ENCODE results near the gene WDR20. TPM values are rescaled to one million over a fixed set of nuclear protein-coding genes. Genes with fewer than 3 reads are reported as not detected.

The WDR20 gene
- total and polyA plus RNA-seq, 2 of the 8 experiments (the other 6 are each of a cell fraction or from before 2014, with no cell fraction given): 11.2 to 26.7 TPM

- H3K79me1 ChIP-seq (ENCODE audit: low read depth, low read length): peaks cover 15% of the 10 kb centered on the region
- no peak overlapping the region for H3K27ac ChIP-seq (ENCODE audit: low read depth, low read length)
- H3K56ac ChIP-seq (replicated peaks; ENCODE audit: insufficient read length, low read depth, low read length): no peak overlapping the region
- H3K14ac ChIP-seq (ENCODE audit: insufficient read length): no peak overlapping the region
- H2BK12ac ChIP-seq (ENCODE audit: low read depth, low read length): 0 out of 2 replicates have a peak overlapping the region, but pooled peaks have one; percentile 3
- no peak overlapping the region for H2AK5ac ChIP-seq (ENCODE audit: low read depth, low read length)
- H3K23ac ChIP-seq (ENCODE audit: insufficient read length): no peak overlapping the region
- H3K4me3 ChIP-seq (ENCODE audit: extremely low read depth in 1 of 4, insufficient read depth in 2 of 4, low read depth in 3 of 4, low read length in 4 of 4): no peak overlapping the region
- no peak overlapping the region for H3K9ac ChIP-seq (replicated peaks in 1 of 4; ENCODE audit: extremely low read depth in 1 of 4, low read depth in 3 of 4, low read length in 3 of 4)
- DNase-seq (ENCODE audit: low read depth in 1 of 2, low spot score in 2 of 2) (no peak), FAIRE-seq (no peak)
- no peak overlapping the region for H2BK120ac ChIP-seq (replicated peaks; ENCODE audit: low read depth, low read length)
- no peak overlapping the region for H3K18ac ChIP-seq (ENCODE audit: extremely low read depth, low read length)
- H3K27me3 ChIP-seq (replicated peaks in 1 of 4; ENCODE audit: control insufficient read depth in 3 of 4, extremely low read depth in 1 of 4, insufficient read depth in 3 of 4, low read length in 3 of 4): no peaks in the 10 kb centered on the region
- H2BK20ac ChIP-seq (ENCODE audit: low read length): no peak overlapping the region
- no peaks in the 10 kb centered on the region for H3K23me2 ChIP-seq (ENCODE audit: low read depth, low read length)
- H4K20me1 ChIP-seq (replicated peaks in 1 of 2; ENCODE audit: control insufficient read depth in 1 of 2, insufficient read depth in 2 of 2, low read length in 2 of 2): peaks cover 2 to 17% of the 10 kb centered on the region in 2 experiments
- ChIA-PET CTCF (ENCODE audit: partially characterized antibody) (interaction anchor here (1.0 to 1.5 kb wide), 3 partner anchors 8 to 20 kb away, joined by 3 to 6 read pairs (median 3); no protein-coding TSS in a partner anchor), POLR2A (ENCODE audit: partially characterized antibody) (interaction anchor here (0.7 kb wide), 1 partner anchor 167 kb away, joined by 3 read pairs; no protein-coding TSS in a partner anchor)
- no peak overlapping the region for H4K5ac ChIP-seq (ENCODE audit: insufficient read length, low read depth, low read length)
- no peak overlapping the region for H2BK15ac ChIP-seq (ENCODE audit: low read length)
- no peak overlapping the region for H4K91ac ChIP-seq (replicated peaks; ENCODE audit: insufficient read length, low read length)
- peaks cover 0 to 3% (median 0%) of the 10 kb centered on the region in 4 experiments; a peak in 2 of 7 replicates for H3K4me1 ChIP-seq (replicated peaks in 1 of 4; ENCODE audit: control insufficient read depth in 3 of 4, insufficient read depth in 4 of 4, low read length in 3 of 4)
- peaks cover 0 to 32% (median 2%) of the 10 kb centered on the region in 4 experiments; a peak in 3 of 8 replicates for H3K36me3 ChIP-seq (ENCODE audit: control insufficient read depth in 2 of 4, insufficient read depth in 4 of 4, low read length in 3 of 4)
- 93% methylated on average over 4 of the region's 4 CpGs; no CpG with 5 or more reads in 1 of the 2 experiments for WGBS, 2 experiments (ENCODE audit: extremely low coverage in 1 of 2, insufficient coverage in 1 of 2, insufficient read length in 1 of 2, insufficient replicate concordance in 2 of 2, low coverage in 1 of 2, low lambda C conversion rate in 2 of 2, missing lambda C conversion rate in 1 of 2)
- no peak overlapping the region for H3K4me2 ChIP-seq (ENCODE audit: insufficient read depth in 1 of 2, low read depth in 2 of 2, low read length in 2 of 2)
- peaks cover 0 to 22% of the 10 kb centered on the region in 2 experiments; a peak in 2 of 4 replicates for H3K79me2 ChIP-seq (ENCODE audit: control insufficient read depth in 1 of 2, insufficient read depth in 2 of 2, low read length in 2 of 2)
- no peak overlapping the region for H2AFZ ChIP-seq (ENCODE audit: low read length)
- no peak overlapping the region; the same call in 1 of the 2 replicates for H2BK5ac ChIP-seq (ENCODE audit: low read depth, low read length)
- no peak overlapping the region for H3K4ac ChIP-seq (replicated peaks; ENCODE audit: insufficient read length, low read depth, low read length)
- no peak overlapping the region for H4K8ac ChIP-seq (ENCODE audit: extremely low read depth, insufficient read depth, low read length)
- no peaks in the 10 kb centered on the region for H3K9me3 ChIP-seq (ENCODE audit: insufficient read depth in 2 of 2, low read depth in 1 of 2, low read length in 1 of 2)
- TF ChIP-seq E2F6 (IDR thresholded peaks at IDR 0.05): no peak
- TF ChIP-seq RXRA (IDR thresholded peaks at IDR 0.05; ENCODE audit: insufficient read depth, low read depth, low read length): no peak
- no peak for TF ChIP-seq BRCA1 (IDR thresholded peaks at IDR 0.05; ENCODE audit: low read depth, low read length)
- no peak for TF ChIP-seq TEAD4 (IDR thresholded peaks at IDR 0.05; ENCODE audit: low read depth, low read length)
- TF ChIP-seq CBX5 (IDR thresholded peaks at IDR 0.05; ENCODE audit: low read depth, low read length): no peak
- no peak for TF ChIP-seq POLR2AphosphoS5 (IDR thresholded peaks at IDR 0.05; ENCODE audit: low read depth, low read length)
- no peak for TF ChIP-seq SP4 (IDR thresholded peaks at IDR 0.05; ENCODE audit: low read length)
- TF ChIP-seq SRF (IDR thresholded peaks at IDR 0.05; ENCODE audit: low read depth, low read length): no peak
- TF ChIP-seq NANOG (IDR thresholded peaks at IDR 0.05; ENCODE audit: insufficient read depth, low read depth, low read length, poor library complexity, severe bottlenecking): no peak
- no peak for TF ChIP-seq CHD2 (IDR thresholded peaks at IDR 0.05; ENCODE audit: low read length)
- no peak for TF ChIP-seq TAF7 (optimal IDR thresholded peaks at IDR 0.05; ENCODE audit: borderline replicate concordance, low read depth, low read length)
- no peak for TF ChIP-seq TAF1 (IDR thresholded peaks at IDR 0.05; ENCODE audit: low read depth, low read length)
- no peak for TF ChIP-seq ATF3 (IDR thresholded peaks at IDR 0.05; ENCODE audit: insufficient read depth, low read depth, low read length)
- no peak for TF ChIP-seq JUN (IDR thresholded peaks at IDR 0.05; ENCODE audit: low read depth, low read length)
Measured at GRCh38 chr14:102196902-102197230, 57.2 kb downstream of the WDR20 start.
